Stimulated activated CD4-positive, alpha-beta T cell treated with anti-CD3 and anti-CD28 coated beads, Interleukin-2, amount 100 ng/mL, for 24 hours (primary cell): ENCODE data around the gene RPS6KA5.

Experiments
- DNase-seq, 2 donors: peaks; one replicate each; pipeline ENCODE4 v3.0.0-alpha.2; 2020

RPS6KA5 gene

DNA sequence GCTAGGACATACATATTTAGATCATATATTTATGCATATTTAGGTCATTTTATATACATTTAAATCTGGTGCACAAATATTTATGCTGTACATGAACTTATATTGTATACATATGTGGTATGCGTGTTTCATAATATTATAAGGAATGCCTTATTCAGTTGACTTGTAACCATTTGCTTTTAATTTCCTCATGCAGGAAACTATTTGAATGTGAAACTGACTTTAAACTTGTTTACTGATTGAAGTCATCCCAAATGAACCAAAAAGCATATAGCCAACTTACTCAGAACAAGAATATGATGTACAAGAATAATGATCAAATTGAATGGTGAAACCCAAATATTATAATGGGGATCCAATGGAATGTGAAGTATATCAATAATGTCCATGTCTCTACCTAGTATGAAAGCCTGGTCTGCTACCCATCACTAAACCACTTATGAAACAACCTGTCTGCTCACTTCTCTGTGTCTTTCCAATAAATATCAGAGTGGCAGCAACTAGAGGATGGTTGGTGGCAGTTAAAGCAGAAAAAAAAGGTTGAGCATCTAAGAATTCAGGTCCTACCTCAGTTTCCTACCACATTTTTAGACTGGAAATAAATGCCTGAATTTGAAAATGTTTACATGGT is 38.3 kb downstream of the RPS6KA5 start:
- DNase-seq, result no peak

DNA sequence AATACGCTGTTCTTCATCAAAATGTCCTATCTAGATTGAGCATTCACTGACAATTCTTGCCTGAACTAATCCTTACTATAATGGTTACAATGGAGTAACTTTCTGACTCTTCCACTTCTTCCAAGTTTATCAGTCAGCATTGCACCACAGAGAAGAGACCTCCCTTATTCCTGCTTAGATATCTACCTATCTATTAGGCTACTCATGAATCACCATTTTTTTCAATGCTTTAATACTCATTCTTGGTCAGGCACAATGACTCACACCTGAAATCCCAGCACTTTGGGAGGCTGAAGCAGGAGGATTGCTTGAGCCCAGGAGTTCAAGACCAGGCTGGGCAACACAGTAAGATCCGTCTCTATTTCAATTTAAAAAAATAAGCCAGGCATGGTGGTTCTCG is 39.3 kb downstream of the RPS6KA5 start:
- no peak for DNase-seq

DNA sequence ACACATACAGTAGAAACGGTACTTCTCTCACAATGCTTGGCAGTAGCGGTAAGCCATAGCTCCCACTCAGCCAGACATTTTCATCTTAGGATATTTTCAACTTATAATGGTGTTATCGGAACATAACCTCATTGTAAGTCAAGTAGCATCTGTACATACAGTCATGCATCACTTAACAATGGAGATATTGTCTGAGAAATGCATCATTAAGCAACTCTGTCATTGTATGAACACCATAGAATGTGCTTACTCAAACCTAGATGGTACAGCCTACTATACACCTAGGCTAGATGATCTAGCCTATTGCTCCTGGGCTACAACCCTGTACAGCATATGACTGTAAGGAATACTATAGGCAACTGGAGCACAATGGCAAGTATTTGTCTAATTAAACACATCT is 40.8 kb downstream of the RPS6KA5 start:
- no peak for DNase-seq

DNA sequence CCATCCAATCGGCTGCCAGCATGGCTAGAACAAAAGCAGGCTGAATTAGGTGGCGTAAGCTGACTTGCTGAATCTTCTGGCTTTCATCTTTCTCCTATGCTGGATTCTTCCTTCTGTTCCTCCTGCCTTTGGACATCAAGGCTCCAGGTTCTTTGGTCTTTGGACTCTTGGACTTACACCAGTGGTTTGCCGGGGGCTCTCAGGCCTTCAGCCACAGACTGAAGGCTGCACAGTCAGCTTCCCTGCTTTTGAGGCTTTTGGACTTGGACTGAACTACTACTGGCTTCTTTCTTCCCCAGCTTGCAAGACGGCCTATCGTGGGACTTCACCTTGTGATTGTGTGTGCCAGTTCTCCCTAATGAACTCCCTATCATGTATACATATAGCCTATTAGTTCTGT is 42.0 kb downstream of the RPS6KA5 start:
- no peak for DNase-seq

- no peak for DNase-seq
Observed at GRCh38 chr14:91016800-91017410, 43.5 kb downstream of the RPS6KA5 start.

DNA sequence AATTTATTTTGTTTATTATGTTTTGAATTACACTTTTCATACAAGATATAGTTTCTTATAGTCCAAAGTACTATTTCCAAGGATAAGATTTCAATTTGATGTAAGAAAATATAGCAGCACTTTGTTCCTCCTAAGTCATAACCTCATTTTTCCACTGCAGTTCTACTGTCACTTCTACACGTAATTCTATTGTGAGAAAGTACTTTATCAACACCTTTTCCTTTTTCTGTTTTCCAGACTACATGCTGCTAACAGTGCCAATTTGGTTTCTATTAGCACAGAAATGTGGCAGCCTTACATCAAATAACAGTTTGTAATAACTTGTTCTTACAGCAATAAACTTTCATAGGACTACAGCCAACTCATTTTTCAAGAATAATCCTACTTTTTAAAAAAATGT is 45.0 kb downstream of the RPS6KA5 start:
- DNase-seq, result no peak

- no peak for DNase-seq
Observed at GRCh38 chr14:91012045-91012444, 48.4 kb downstream of the RPS6KA5 start.

DNA sequence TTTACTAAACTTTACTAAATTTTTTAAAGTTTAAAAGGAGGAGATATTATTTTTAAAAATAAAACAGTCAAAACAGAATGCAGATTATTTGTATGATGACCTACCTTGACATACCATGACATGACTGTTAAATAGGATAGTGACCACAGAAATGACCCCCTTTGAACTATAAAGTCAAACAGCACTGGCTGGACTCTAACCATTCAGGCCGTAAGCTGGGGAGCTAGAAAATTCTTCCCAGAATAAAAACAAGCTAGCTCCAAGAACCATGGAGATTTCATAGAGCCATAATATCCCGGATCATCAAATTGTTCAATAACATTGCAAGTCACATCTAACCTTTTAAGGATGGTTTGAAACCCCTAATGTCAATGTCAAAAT is 50.3 kb downstream of the RPS6KA5 start:
- no peak for DNase-seq

- no peak for DNase-seq
Observed at GRCh38 chr14:91009501-91010152, 50.8 kb downstream of the RPS6KA5 start.

DNA sequence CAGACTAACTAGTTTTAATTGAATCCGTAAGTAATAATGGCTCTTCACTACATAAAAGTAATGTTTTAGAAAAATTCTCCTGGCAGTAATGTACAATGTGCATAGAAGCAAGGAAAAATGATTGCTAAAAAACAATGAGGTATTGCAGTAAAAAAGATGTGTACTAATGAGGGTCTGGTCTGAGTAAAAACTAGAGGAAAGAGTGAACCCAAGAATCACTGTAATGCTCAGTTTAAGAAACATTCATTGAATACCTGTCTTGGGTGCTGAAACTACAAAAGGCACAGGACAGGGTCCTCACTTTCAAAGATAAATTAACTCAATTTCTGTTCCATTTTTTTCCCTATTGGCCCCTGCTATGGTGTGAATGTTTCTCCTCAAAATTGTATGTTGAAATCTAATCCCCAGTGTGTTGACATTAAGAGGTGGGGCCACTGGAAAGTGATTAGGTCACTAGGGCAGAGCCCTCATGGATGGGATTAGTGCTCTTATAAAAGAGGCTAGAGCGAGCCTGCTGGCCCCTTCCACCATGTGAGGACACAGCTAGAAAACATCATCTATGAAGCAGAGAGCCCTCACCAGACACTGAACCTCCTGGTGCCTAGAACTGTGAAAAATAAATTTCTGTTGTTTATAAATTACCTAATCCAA is 51.6 kb downstream of the RPS6KA5 start:
- DNase-seq, result no peak

GRCh38 chr14:91005716-91006115 is 54.7 kb downstream of the RPS6KA5 start:
- no peak for DNase-seq

- DNase-seq, result no peak
Observed at GRCh38 chr14:91004987-91005386, 55.5 kb downstream of the RPS6KA5 start.

DNA sequence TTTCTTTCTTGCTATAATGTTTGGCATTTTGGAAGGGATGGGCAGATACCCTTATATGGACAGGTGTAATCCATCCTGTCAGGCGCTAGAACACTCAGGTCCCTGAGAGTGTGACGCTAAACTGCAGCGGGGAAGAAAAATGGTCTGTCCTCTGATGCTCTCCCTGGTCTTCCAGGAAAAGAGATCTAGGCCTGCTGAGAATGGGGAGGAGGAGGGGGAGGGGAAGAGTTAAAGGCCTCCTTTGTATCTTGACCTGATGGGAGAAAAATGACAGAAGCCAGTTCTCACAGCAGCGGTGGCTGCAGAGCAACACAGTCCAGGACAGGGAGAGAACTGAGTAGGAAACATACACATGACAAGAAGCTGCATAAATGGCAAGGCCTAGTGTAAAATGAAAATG is 61.1 kb downstream of the RPS6KA5 start:
- DNase-seq, result no peak

GRCh38 chr14:90996967-90997366 is 63.5 kb downstream of the RPS6KA5 start:
- no peak for DNase-seq

DNA sequence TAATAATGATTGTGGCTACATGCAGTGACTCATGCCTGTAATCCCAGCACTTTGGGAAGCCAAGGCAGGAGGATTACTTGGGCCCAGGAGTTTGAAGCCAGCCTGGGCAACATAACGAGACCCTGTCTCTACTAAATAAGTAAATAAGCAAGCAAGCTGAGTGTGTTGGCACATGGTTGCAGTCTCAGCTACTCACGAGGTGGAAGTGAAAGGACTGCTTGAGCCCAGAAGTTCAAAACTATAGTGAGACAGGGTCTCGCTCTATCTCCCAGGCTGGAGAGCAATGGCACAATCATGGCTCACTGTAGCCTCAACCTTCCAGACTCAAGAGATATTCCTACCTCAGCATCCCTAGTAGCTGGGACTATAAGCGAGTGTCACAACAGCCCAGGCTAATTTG is 64.7 kb downstream of the RPS6KA5 start:
- no peak for DNase-seq

GRCh38 chr14:90993792-90994191 is 66.6 kb downstream of the RPS6KA5 start:
- DNase-seq, result no peak

- no peak for DNase-seq
Observed at GRCh38 chr14:90991690-90992443, 68.6 kb downstream of the RPS6KA5 start.

DNA sequence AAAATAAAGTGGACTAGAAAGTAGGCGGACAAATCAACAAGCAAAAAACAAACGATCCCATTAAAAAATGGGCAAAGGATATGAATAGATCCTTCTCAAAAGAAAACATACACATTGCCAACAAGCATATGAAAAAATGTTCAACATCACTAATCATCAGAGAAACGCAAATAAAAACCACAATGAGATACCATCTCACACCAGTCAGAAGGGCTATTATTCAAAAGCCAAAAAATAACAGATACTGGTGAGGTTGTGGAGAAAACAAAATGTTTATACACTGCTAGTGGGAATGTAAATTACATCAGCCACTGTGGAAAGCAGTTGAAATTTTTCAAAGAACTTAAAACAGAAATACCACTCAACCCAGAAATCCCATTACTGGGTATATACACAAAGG is 70.3 kb downstream of the RPS6KA5 start:
- no peak for DNase-seq

DNA sequence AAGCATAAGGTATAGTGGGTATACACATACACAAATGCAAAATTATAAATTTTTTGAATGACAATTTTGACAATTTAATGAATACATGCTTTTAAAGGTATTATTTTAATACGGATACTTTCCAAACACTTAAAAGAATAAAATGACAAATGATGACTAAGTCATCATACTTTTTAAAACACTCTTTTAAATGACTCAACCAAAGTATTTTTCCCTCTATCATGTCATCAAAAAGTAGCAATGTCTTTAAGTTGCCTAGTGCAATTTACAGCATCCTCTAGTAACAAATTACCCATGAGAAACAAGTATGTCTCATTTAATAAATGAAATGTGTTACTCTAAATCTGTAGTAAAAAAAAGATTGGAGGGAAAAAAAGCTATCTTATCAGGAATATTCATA is 73.3 kb downstream of the RPS6KA5 start:
- DNase-seq, result no peak

DNA sequence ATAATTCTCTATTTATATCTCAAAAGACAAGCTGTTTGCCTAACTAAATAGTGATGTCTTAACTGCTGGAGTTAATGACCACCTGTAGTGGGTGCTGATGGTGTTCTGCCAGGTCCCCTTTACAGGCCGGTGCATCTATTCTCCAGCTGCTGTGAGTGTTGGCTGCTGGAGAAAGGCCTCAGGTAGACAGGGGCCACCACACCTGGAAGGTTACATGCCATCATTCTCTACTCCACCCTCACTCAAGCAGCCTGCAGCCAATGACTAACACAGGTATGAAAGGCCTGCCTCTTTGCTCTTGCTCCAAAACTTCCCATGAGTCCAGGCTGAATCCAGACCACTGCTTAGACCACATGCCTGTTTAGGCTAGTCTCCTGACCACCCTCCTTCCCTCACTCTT is 73.9 kb downstream of the RPS6KA5 start:
- DNase-seq, result no peak

DNA sequence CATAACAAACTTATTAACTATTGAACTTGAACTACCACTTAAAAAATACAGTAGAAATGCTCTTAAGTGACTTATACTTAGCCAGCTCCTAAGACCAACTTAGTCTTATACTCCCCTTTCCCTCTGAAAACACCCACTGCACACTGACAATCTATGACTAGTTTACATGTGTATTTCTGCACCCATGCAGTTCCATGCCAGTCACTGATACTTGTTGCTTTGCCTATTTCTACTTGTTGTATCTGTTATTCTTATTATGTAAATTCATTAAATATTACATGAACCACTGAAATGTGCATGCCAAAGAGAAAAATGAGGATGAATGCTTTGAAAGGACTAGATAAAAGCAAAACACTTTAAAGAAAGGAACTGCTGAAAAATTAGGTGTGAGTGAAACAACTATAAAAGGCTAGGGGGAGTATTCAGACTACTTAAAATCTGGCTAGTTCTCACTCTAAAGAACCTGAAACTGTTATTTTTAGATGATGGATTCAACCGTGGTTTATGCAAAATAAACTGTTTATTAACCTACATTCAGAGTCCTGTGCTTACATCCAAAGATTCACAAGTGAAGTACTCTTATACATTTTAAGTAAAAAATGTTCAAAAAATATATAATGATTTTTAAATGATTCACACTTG is 74.7 kb downstream of the RPS6KA5 start:
- no peak for DNase-seq

- no peak for DNase-seq
Observed at GRCh38 chr14:90983560-90983959, 76.9 kb downstream of the RPS6KA5 start.

- no peak for DNase-seq
Observed at GRCh38 chr14:90981636-90982035, 78.8 kb downstream of the RPS6KA5 start.
